ENCODE measurements around the gene TEKT5.
"Not testable (repeated sequence)": the region's sequence is repeated elsewhere in the genome, so short reads cannot be mapped to it uniquely, and the experiment has no call there.

Gene TEKT5

DNA sequence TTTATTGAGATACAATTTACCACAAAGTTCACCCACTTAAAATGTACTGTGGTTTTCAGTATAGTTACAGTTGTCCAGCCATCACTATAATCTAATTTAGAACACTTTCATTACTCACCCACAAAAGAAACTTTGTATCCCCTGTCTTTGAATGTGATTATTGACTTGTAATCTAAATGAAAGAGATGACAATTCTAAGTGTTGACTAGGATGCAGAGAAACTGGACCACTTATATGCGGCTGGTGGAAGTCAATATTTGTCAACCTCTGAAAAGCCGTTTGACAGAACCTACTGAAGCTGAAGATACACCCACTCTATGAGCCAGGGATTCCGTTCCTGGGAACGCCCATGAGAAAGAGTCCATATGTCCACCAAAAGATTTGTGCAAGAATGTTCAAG lies 36.8 kb downstream of the TEKT5 start:
- DNase-seq: no peak

GRCh38 chr16:10656618-10657017 lies 38.1 kb downstream of the TEKT5 start:
- DNase-seq: no peak

GRCh38 chr16:10655415-10655977 lies 39.2 kb downstream of the TEKT5 start:
- DNase-seq: no peak

GRCh38 chr16:10654592-10655414 lies 39.9 kb downstream of the TEKT5 start:
- no peak for DNase-seq

GRCh38 chr16:10652730-10653590 lies 41.8 kb downstream of the TEKT5 start:
- DNase-seq: no peak

DNA sequence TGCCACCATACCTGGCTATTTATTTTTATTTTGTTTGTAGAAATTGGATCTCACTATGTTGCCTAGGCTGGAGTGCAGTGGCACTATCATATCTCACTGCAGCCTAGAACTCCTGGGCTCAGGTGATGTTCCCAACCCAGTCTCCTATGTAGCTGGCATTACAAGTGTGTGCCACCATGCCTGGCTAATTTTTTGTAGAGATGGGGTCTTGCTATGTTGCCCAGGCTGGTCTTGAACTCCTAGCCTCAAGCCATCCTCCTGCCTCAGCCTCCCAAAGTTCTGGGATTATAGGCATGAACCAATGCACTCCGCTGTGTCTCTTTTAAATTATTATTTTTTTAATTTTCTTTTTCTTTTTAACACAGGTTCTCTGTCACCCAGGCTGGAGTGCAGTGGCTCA lies 45.6 kb downstream of the TEKT5 start:
- DNase-seq: not testable (repeated sequence)

DNA sequence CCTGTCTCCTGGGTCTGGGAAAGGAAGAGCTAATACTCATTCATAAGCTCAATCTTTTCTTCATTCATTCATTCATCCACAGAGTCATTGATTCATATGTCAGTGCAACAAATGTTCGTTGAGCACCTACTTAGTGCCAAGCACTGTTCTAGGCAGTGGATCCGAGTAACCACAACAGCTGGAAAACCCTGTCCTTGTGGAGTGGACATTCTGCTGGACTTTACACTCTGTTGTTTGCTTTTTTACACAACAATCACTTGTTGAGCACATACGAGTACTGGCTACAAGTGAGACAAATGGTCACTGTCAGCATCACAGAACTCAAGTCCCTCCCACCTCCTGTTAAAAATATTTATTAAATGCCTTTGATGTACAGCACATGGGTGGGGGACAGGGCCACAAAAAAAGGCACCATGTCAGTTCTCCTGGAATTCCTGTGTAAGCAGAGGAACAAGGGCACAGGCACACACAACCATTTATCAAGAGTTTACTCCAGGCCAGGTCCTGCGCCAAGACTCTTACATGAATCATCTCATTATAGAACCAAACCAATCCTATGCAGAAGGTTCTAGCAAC lies 46.9 kb downstream of the TEKT5 start:
- no peak for DNase-seq

- DNase-seq: no peak
These were observed 47.4 kb downstream of the TEKT5 start for GRCh38 chr16:10647264-10647720.

- DNase-seq: no peak
These were observed 48.0 kb downstream of the TEKT5 start for GRCh38 chr16:10646581-10647263.

DNA sequence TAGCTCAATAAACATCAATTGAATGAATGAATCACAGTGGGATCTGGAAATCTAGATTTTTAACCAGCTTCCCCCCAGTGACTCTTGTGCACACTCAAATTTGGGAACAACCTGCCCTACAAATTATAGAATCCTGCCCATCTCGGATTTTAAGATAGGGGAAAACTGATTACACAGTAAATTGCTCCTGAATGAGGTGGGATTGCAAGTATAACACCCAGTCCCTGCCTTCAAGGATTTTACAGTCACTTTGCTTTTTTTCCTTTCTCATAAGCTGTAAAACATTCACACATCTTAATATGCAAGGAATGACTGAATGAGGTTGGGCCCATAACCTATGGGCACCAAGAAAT lies 48.5 kb downstream of the TEKT5 start:
- DNase-seq: no peak

- no peak for DNase-seq
These were observed 50.6 kb downstream of the TEKT5 start for GRCh38 chr16:10644092-10644491.

DNA sequence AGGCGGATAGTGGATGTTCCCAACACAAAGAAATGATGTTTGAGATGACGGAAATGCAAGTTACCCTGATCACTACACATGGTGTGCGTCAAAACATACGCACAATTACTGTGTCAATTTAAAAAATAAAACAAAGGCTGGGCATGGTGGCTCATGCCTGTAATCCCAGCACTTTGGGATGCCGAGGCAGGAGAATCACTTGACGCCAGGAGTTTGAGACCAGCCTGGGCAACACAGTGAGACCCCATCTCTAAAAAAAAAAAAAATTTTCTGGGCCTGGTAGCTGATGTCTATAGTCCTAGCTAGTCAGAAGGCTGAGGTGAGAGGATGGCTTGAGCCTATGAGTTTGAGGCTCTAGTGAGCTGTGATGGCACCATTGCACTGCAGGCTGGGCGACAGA lies 51.8 kb downstream of the TEKT5 start:
- DNase-seq: no peak

- no peak for DNase-seq
These were observed 52.5 kb downstream of the TEKT5 start for GRCh38 chr16:10641953-10642949.

GRCh38 chr16:10641555-10641952 lies 53.2 kb downstream of the TEKT5 start:
- no peak for DNase-seq

GRCh38 chr16:10640934-10641333 lies 53.8 kb downstream of the TEKT5 start:
- DNase-seq: no peak

DNA sequence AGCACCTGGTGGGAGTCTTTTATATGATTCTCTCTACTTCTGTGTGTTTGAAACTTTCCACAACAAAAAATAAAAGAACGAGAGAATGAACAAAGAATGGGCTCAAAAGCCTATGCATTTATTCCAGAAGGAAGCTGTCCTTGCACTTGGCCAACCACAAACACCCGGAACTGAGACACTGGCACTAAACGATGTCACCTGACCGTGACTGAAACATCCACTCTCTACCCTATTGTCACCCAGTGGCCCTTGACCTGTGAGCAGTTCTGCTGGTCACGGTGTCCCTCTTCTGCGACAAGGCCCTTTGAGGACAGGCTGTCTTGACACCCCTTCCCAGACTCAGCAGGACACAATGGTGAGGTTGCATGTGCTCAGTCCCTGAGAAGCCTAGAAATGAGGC lies 56.6 kb downstream of the TEKT5 start:
- DNase-seq: no peak

- no peak for DNase-seq
These were observed 57.2 kb downstream of the TEKT5 start for GRCh38 chr16:10637337-10638037.

DNA sequence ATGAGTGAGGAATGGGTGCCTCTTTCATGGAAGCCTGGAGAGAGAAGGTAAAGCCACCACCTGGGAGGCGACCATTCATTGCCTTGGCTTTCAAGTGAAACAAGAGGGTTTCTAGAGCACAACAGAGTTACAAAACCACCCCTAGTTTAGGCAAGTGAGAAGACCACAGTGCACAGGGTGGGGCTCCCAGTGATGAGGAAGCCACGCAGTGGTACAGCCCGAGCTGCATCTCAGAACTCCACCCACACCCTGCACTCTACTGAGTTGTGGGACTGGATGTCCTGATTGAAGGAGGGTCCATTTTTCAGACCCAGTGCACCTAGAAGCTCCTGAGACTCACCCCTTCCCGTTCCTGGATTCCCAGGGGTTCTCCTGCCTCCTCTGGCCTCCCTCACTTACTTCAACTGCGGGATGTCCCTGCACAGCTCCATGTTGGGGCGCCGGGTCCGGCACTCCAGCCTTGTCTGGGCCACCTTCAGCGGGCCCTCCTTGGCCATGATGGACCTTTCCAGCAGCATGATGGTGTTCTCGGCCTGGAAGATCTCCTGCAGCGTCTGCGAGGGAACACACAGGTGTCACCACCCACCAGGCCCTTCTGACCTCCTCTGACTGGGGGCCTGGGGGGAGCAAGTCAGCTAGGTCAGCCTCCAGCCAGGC lies 59.2 kb downstream of the TEKT5 start:
- no peak for DNase-seq

DNA sequence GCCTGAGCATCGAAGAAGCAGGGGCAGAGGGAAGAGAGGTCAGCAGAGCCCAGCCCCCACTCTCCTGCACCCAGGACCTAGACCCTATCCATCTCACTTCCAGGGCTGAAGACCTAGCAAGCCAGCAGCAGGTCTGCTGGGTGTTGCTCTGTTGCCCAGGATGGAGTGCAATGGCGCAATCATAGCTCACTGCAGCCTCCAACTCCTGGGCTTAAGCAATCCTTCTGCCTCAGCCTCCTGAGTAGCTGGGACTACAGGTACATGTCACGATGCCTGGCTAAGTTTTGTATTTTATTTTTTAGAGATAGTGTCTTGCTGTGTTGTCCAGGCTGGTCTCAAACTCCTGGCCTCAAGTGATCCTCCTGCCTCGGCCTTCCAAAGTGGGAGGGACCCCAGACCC lies 61.3 kb downstream of the TEKT5 start:
- DNase-seq: not testable (repeated sequence)

DNA sequence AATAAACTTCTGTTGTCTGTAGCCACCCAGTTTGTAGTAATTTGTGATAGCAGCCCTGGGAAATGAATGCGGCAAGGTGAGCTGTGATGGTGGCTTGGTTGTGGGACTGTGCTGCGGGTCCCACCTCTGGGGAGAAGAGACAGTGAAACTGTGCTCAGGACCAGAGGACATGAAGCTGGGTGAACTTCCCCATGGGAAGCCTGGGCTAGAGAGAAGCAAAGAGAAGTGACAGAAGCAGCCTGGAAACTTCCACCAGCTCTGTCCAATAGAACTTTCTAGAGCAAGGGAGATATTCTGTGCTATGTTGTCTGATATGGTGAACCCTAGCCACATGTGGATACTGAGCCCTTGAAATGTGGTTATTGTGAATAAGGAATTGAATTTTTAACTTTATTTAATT lies 62.8 kb downstream of the TEKT5 start:
- no peak for DNase-seq

Measured in activated effector memory CD4-positive, alpha-beta T cell treated with Interleukin-2 at 50 U/mL for 16 hours (primary cell).